ENCODE measurements around the gene NHLRC3.
A peak's percentile ranks its signal among the peaks of the same experiment; 100 is the strongest.
"Not testable (repeated sequence)": the region's sequence is repeated elsewhere in the genome, so short reads cannot be mapped to it uniquely, and the experiment has no call there.

NHLRC3 gene, protein sequence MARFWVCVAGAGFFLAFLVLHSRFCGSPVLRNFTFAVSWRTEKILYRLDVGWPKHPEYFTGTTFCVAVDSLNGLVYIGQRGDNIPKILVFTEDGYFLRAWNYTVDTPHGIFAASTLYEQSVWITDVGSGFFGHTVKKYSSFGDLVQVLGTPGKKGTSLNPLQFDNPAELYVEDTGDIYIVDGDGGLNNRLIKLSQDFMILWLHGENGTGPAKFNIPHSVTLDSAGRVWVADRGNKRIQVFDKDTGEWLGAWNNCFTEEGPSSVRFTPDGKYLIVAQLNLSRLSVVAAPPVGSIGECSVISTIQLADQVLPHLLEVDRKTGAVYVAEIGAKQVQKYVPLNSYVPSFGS

DNA sequence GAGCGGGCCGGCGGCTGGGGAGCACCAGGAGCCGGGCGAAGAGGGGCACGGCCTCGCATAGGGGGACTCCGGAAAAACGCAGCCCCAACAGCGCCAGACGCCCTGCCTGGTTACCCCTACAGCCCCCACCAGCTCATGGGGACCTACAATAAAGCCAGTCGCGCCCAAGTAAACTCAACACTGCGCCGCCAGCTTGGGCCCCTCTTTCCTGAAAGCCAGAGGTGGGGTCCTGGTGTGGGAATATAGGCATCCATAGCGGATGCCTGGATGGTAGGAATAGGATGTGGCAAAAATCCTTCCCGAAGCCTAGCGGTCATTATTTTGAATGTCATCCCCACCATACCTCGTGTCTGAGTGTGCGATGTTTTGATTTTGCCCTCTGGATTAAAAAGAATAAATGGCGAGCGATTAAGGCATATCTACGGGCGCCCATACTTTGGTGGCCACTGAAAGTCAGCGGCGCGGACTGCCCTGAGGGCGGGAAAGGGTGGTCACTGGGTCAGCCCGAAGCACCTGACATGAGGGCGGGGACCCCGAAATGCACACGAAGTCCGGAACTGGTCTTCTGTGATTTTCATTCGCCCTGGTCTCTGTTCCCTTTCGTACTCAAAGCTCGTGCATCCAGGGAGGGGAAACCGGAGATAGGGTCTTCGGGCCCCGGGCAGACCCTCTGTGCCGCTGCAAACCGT lies at the start of gene NHLRC3, which contains the start of gene PROSER1:
Gene NHLRC3 (plus strand): TSS at position 577 of the 689 bp plus-strand sequence. CDS start 184 bp downstream, outside the sequence.
Gene PROSER1 (minus strand): TSS at position 210 of the 689 bp plus-strand sequence. CDS start 847 bp downstream, outside the sequence.
- DNase-seq (ENCODE audit: low read depth in 2 of 2): peak; percentile 63 to 73

DNA sequence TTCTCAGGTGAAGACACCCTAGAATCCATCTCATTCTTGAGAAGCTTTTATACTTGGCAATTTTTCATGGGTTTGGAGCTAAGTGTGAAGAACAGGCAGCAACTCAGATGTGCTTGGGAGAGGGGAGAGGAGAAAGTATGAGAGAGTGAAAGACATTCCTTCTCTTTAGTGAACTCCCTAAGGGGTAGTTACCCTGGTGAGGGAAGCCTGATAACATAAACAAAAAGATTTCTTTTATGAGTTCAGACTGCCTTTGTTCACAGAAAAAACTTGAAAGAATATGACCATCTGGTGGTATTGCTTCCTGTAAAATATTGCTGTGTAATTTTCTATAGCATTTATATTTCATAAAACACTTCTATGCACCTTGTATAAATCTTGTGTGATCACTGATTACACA lies 47.6 kb upstream of the NHLRC3 start, which contains the start of gene STOML3:
Gene STOML3 (minus strand): TSS at position 139 of the 400 bp plus-strand sequence. CDS start 110 bp downstream, at position 29.
- DNase-seq (ENCODE audit: low read depth in 2 of 2): no peak

DNA sequence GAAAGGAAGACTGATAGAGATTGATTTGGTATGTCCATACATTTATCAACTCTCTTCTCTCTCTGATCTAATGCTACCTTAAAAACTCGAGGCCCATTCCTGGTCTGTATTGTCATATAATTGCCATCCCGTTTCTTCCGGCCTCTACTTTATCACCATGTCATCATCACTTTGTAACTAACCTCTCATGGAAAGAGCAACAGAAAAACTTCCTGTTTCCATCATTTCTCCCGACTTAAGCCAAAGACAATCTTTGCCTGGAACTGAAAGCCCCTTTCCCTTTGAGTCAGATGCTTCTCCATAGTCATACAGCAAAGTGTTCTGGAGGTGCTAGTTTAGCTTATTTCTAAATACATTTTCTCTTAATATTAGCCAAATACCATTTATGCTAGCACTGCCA lies 44.9 kb upstream of the NHLRC3 start:
- DNase-seq (ENCODE audit: low read depth in 2 of 2): no peak

DNA sequence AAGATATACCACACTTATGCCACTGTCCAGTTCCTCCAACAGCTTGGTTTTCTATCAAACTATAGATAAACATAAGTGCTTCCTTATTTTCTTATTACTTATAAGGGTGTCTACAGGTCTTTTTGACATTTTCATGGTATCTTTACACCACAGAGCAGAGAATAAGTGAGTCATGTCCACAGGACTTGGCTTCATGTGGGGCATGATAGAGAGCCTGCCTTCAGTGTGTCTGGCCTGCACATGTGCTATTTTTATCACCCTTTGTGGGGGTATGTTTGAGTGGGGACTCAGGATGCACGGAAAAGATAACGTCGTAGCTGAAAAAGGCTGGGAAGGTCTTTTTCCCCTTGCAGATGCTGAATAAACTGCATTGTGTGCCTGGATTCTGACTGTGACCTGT lies 39.5 kb upstream of the NHLRC3 start:
- DNase-seq (ENCODE audit: low read depth in 2 of 2): no peak

DNA sequence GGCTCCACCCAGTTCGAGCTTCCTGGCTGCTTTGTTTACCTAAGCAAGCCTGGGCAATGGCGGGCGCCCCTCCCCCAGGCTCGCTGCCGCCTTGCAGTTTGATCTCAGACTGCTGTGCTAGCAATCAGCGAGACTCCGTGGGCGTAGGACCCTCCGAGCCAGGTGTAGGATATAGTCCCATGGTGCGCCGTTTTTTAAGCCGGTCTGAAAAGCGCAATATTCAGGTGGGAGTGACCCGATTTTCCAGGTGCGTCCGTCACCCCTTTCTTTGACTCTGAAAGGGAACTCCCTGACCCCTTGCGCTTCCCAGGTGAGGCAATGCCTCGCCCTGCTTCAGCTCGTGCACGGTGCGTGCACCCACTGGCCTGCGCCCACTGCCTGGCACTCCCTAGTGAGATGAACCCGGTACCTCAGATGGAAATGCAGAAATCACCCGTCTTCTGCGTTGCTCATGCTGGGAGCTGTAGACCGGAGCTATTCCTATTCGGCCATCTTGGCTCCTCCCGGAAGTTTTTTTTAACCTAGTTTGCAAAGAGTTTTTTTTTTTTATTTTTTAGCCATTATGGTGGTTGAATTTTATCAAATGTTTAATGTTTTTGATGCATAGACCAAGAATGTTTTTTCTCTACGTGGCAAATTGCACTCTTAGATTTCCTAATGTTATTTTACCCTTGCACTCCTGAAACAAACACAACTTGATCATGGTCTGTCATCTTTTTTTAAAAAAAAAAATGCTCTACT lies 31.7 kb upstream of the NHLRC3 start:
- not testable (repeated sequence) for DNase-seq (ENCODE audit: low read depth in 2 of 2)

DNA sequence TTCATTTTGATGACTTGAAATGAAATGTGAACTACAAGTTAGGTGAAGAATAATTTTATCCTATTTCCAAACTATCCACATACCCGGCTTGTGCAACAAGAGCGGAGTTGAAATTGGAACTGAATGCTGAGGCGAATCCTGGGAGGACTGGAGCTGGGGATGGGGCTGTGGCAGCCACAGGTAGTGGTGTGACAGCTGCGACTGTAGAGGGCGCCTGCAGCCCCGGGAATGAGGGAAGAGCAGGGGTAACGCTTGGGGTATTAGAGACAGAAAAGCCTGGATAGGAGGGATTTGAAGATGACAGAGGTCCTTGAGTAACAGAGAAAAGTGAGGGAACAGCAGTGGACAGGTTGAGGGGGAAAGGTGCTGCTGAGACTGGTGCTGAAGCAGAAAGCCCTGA lies 25.6 kb upstream of the NHLRC3 start:
- no peak for DNase-seq (ENCODE audit: low read depth in 2 of 2)

DNA sequence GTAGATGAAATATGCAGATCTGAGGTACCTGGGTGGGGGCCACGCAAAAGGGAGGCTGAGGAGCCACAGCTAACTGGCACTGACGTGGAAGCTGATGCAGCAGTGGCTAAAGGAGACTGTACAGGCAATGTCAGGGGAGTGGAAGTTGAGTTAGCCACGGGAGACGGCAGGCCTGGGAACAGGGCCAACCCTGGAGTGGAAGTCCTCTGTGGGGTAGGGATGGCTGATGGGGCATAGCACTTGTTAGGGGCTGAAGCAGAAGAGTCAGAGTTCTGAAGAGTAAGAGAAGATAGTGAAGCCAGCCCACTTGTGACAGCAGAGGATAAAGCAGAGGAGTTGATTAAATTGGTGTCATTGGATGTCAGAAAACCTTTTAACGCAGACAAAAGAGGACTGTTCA lies 24.8 kb upstream of the NHLRC3 start:
- no peak for DNase-seq (ENCODE audit: low read depth in 2 of 2)

DNA sequence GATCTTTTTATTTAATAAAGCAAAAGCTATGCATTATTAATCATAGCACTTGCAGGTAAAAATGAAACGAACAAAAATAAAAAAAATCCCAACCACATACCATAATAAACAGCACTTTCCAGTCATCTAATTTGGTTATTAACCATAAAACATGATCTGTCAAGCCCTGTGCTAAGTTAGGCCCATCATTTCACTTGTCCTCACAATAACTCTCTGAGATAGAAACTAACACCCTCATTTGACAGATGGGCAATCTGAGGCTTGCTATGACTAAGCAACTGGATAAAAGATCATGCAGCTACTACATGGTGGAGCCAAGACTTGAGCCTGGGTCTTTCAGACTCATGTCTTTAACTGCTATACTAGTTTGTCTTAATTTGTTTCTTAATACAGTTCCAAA lies 22.2 kb upstream of the NHLRC3 start:
- no peak for DNase-seq (ENCODE audit: low read depth in 2 of 2)

DNA sequence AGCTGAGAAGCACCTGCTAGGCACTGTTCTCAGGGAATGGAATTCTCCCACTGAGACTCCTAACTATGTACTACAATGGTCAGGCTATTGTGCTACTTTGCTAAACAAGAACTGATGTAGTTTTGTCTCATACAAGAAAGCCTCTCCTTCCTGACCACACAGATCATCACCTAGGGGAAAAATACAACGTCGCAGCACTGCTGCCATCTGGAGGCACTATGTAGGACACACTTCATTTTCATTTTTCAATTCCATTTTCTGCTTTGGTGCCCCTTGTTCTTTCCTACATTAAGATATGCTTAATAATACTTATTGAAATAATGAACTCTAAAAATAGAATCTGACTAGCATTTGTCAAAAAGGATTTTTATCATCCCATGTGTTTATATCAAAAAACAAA lies 21.5 kb upstream of the NHLRC3 start:
- DNase-seq (ENCODE audit: low read depth in 2 of 2): no peak

DNA sequence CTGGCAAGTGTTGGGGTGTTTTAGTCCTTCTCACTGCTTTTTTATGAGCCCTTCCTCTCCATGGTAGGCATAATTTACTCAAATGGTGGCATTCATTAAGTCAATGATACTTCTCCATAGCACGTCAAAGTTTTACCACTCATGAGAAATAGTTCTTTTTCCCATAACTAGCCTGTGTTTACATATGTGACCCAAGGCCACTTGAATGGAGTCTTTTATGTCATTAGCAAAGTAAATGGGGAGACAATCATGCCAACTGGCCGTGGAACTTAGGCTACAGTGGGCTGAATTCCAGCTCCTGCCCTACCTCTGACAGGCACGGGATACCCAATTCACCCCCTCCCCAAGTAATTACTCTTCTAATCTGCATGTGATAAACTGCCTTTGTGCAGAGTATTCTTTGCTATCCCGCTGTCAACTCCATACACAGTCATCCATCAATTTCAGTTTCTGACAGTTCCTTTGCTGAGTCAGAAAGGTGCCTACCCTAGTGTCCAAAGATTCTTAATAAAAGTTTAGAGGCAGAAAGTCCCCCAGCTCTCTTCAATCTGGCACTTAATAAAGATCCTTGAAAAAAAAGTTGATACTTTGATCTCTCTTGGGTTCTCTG lies 17.3 kb upstream of the NHLRC3 start:
- DNase-seq (ENCODE audit: low read depth in 2 of 2): no peak

DNA sequence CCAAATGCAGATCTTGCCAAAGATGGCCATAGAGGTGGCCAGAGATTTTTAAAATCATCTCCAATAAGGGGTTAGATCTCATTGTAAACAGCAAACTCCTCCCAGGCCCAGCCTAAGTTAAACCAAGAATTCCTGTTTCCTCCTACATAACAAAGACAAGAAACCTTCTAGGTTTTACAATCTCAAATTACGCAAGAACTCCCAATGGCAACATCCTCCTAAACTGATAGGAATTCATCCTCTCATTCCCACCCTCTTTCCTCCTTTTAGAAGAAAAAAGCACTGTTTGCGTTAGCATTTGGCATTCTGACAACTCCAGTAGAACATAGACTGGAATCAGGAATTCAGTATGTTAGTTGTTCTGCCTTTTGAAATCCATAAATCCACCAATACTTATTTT lies 14.9 kb upstream of the NHLRC3 start:
- no peak for DNase-seq (ENCODE audit: low read depth in 2 of 2)

DNA sequence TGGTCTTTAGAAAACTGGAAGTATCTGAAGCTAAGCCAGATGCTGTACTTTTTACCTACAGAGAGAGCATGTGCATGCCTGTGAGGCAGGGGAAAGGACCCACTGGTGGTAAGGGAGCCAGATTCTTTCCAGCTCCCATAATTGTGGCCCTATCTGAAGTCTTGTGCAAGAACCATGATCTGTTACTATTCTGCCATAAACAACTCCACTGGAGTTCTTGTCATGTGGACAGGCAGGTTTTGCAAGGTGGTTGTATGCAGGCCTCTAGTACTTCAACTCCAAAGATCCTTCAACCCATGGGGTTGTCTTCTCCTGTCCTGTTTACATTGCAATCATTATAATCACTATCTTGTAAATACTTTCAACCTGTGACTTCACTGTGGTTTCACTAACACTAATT lies 14.5 kb upstream of the NHLRC3 start:
- no peak for DNase-seq (ENCODE audit: low read depth in 2 of 2)

DNA sequence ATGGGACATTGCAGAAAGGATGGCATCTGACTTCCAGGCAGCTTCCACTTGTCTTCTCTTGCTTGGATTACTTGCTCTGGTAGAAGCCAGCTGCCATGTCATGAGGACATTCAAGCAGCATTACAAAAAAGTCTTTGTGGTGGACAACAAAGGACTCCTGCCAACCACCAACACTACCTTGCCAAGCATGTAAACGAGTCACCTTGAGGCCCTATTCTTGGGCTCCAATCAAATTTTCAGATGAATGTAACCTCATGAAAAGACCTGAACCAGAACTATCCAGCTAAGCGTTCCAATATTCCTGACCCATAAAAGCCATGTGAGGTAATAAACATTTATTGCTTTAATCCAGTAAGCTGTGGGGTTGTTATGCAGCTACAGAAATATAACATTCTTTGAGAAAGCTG lies 12.8 kb upstream of the NHLRC3 start:
- DNase-seq (ENCODE audit: low read depth in 2 of 2): no peak

DNA sequence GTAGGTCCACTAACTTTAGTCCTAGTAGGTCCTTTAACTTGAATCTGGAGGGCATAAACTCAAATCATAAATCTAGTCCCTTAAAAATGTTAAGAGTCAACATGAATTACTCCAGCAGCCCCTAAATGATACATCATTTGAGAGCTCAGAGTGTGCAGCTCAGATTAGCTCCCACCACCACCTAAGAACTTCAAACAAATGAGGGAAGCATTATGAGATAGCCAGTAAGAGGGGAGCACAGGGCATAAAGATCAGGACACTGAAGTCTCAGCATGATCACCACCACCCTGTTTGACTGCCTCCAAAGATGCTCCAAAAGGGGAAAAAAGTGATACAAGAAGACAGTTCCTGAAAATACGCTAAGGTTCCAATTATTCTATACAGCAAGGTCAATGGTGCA lies 6.1 kb upstream of the NHLRC3 start:
- DNase-seq (ENCODE audit: low read depth in 2 of 2): no peak

DNA sequence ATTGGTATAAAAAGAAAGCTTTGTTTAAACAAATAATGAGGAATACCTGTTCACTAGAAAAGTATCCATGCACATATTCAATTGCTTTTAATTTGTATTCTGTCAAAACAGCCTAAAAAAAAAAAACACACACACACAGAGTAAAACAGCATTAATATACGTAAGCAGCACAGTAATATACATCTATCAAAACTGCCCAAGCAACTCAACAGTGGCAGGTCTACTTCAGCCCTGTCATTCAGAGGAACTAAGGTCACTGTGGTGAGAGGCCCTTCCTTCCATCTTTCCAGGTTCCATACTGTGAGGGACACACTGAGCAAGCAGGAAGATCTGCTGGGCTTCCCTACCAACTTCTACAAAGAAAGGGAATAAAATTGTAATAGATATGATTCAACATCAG lies 4.2 kb upstream of the NHLRC3 start:
- no peak for DNase-seq (ENCODE audit: low read depth in 2 of 2)

DNA sequence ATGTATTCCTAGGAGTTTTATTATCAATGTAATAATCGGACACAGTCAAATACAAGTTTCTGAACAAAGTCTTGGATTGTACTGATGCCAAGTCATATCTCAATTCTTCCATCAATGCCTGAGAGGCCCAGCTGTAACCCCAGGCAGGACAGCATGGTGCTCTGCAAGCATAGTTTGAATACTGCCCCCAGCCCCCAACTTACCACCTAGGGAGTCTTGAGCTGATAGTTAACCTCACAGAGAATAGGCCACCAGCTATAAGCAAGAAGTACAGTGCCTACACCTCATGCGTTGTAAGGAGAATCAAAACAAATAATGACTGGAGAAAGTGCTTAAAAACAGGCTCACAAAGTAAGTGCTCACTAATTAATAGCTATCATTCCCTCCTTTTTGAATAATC lies 3.1 kb upstream of the NHLRC3 start:
- no peak for DNase-seq (ENCODE audit: low read depth in 2 of 2)

DNA sequence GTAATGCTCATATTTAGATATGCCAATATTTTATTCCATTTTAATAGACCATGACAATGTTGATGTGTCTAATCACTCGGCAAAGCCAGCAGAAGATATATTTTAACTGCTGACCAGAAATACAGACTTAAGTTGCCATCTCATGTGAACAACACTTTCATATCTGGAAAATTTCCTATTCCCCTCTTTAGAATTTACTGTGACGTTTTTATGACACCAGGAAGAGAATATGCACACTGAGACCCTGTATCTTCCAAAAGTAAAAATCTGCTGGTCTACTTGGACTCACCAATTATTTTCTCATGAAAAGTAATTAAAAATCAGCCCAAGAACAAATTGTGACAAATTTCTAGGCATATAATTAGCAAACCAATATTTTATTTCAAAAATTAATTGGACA lies 2.5 kb upstream of the NHLRC3 start:
- DNase-seq (ENCODE audit: low read depth in 2 of 2): no peak

DNA sequence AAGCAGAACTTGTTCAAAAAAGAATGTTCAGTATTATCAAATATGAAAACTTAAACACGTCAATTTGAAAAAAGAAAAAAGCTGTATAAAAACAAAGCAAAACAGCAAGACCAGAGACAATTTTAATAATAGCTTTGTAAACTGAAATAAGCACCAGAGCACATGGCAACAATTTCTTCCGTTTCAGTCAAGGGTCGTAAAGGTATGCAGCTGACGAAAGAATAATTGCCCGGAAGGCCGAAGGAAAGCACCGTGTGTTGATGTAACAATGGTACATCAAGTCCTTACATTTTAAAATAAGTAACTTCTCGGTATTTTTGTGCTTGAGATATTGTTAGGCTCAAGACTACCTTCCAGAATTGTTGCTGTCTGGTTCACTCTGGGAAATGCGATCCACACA lies 2.0 kb upstream of the NHLRC3 start:
- DNase-seq (ENCODE audit: low read depth in 2 of 2): no peak

DNA sequence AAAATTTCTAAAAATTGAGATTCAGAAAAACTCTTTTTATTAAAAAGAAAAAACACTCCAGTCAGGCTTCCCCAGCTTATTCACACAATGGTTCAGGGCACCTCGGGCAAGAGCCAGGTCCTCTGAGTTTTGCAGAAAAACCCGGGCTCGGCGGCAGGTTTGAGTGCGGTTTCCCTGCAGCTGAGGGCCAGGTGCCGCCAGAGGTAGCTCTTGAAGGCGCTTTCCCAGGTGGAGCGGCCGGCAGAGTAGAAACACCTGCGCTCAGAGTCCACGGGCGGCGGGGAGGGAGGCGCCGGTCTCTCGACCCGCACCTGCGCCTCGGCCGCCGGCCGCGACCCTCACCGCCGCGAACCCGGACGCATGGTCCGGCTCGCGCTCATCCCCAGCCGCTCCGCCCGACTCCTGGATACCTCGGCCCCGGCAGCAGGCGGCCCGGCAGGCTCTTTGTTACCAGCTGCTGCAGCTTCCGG lies 811 bp upstream of the NHLRC3 start:
- no peak for DNase-seq (ENCODE audit: low read depth in 2 of 2)

DNA sequence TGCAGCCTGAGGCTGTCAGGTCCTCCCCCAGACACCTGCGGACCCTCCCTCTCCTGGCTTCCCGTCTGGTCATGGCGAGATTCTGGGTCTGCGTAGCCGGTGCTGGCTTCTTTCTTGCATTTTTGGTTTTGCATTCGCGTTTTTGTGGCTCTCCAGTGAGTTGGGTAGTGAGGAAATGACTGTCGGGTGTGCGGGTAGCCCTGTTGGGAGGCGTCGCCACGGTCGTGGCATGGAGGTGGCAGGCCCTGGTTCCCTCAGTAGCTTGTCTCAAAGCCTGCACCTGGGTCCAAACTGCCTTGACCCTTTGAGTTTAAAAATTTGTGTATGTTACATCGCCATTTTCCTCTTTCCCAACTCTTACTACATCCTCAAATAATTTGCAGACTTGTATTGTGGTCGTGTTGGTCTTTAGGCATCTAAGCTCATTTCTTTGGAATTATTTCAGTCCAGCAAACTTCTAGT lies 344 bp downstream of the NHLRC3 start:
- DNase-seq (ENCODE audit: low read depth in 2 of 2): peak; percentile 21 to 30

DNA sequence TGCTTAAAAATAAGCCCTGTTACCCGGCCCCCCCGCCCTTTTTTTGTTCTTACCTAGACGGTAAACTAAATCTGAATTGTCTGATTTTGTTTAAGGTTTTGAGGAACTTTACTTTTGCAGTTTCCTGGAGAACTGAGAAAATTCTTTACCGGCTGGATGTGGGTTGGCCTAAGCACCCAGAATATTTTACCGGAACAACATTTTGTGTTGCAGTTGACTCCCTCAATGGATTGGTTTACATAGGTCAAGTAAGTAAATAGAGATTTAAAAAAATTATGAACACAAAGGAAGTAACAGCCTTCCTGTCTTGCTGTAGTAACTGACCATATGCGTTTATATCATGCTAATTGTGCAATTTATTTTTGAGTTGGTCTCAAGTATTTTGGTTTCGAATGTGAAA lies 785 bp downstream of the NHLRC3 start:
- no peak for DNase-seq (ENCODE audit: low read depth in 2 of 2)

DNA sequence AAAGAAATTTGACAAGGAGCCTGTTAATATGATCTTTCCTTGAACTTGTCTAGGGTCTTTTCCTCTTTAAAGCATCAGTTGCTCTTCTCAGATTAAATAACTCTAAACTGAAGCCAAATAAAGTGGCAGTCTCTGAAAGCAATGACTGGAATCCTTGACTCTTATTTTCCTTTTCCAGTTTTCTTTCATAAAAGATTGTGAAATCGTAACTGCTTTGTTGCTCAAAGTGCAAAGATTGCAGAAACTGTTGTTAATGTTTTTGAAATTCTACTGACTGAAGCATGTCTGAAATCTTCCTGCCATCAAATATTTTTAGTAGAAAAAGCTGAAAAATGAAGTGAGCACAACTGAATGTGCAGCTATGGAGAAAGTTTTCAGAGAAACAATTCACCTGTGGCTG lies 1.9 kb downstream of the NHLRC3 start:
- no peak for DNase-seq (ENCODE audit: low read depth in 2 of 2)

Data from stimulated activated CD4-positive, alpha-beta T cell treated with anti-CD3 and anti-CD28 coated beads, Interleukin-12 subunit alpha, Interleukin-12 subunit beta, amount 100 ng/mL, for 24 hours (primary cell).